ENCODE results near the gene SYNGR4.

- TF ChIP-seq CTCF (IDR thresholded peaks at IDR 0.05) (no peak), POLR2A (IDR thresholded peaks at IDR 0.05) (peak in 3 of 4 donors; percentile 55 to 80 (median 62))
These were observed 38.8 kb upstream of the SYNGR4 start, which contains the start of gene EMP3 for GRCh38 chr19:48325265-48325910.

All from upper lobe of left lung (tissue), 4 donors.